ENCODE results near the gene MORN5.
A peak's percentile ranks its signal among the peaks of the same experiment; 100 is the strongest.

MORN5 gene

DNA sequence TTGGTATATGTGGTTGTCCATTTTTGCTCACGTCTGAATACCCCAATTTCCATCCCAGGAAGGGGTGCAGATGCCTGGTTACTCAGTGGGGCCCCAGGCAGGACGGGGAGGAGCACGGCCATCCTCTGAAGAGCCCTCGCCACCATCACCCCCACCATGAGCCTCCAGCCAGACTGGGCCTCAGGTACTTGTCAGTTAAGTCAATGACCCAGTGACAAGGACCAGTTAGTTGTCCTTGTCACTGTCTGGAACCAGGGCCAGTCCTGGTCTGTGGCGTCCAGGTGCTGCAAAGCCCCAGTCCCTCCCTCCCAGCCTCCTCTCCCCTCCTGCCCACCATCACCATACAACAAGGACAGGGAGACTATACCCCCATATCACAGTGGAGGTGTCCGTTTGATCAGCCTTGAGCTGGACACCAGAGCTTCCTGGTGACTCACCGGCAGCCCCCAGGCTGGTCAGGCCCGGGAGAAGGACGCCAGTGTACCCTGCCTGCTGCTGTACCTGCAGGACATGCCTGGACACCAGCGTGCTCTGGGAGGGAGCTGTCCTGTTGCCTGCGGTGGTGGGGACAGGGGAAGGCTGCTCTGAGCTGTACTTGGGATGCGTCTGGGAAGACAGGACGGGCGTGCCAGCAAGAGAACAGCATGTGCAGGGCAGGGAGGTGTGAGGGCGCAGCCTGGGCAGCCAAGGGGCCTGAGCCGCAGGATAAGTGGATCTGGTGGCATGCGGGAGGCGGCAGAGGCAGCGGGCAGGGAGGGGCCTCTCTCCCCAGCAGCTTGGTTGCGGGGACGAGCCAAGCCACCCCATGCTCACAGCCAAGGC is 34.0 kb upstream of the MORN5 start:
- H3K4me3 ChIP-seq (ENCODE audit: low read length), result peak overlapping the region; percentile 48
- DNase-seq (ENCODE audit: low read depth), result no peak
- TF ChIP-seq, protein P1, sequence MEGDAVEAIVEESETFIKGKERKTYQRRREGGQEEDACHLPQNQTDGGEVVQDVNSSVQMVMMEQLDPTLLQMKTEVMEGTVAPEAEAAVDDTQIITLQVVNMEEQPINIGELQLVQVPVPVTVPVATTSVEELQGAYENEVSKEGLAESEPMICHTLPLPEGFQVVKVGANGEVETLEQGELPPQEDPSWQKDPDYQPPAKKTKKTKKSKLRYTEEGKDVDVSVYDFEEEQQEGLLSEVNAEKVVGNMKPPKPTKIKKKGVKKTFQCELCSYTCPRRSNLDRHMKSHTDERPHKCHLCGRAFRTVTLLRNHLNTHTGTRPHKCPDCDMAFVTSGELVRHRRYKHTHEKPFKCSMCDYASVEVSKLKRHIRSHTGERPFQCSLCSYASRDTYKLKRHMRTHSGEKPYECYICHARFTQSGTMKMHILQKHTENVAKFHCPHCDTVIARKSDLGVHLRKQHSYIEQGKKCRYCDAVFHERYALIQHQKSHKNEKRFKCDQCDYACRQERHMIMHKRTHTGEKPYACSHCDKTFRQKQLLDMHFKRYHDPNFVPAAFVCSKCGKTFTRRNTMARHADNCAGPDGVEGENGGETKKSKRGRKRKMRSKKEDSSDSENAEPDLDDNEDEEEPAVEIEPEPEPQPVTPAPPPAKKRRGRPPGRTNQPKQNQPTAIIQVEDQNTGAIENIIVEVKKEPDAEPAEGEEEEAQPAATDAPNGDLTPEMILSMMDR (conservative IDR thresholded peaks at IDR 0.05; ENCODE audit: low read depth, low read length), result no peak

DNA sequence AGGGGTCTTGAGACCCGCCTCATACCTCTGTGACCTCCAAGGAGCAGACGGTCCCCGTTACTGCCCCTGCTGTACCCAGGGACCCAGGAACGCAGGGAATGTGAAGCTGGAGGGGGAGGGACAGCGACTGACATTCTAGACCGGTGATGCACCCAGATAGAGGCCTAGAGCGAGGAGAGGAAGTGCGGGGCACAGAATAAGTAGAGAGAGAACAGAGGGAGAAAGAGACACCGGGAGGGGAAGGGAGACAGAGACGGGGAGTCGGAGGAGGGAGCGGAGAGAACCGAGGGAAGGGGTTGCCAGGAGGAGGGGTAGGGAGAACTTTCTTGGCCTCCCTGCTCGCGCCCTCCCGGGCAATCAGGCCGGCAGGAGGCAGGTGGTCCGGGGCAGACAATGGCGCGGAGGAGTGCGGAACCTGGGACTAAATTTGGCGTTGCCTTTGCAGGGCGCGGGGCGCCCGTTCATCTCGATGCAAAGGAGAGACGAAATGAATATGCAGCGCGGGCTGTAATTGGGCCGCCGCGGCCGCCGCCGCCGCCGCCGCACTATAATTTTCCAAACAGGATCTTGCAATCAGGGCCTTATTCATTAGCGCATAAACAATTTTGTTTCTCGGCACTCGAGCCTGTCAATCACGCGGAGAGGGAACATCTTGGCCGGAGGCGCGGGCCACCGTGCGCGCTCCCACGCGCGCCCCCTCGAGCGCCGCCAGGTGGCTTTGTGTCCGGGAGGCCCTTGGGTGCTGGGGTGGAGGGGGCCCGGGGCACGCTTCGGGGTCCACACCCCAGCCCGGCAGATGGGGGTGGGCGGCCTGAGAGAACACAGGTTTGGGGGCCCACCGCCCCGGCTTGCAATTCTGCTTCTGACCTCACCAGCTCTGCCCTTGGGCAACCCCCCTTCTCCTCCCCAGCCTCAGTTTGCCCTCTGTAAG is 33.1 kb upstream of the MORN5 start:
- no peak for DNase-seq (ENCODE audit: low read depth)
- TF ChIP-seq, protein P1 (conservative IDR thresholded peaks at IDR 0.05; ENCODE audit: low read depth, low read length), result no peak
- peak overlapping the region; percentile 48 for H3K4me3 ChIP-seq (ENCODE audit: low read length)

DNA sequence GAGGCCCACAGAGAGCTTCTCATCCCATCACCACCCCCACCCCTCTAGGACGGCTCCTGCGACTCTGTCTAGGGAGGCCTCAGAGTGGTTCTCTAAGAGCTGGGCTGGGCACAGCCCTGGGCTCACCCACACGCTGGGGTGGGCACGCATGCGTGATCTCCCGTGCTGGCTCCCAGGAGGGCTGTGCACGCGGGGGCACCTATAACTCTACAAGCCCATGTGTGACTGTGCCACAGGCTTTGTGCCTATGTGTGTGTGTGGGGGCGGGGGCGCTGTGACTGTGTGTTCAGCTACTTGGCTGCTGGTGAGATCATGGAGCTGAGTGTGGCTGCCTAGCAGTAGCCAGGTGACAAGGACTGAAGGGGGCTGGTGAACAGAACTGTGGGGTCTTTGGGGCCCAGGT is 32.3 kb upstream of the MORN5 start:
- no peak for DNase-seq (ENCODE audit: low read depth)
- no peak overlapping the region for H3K4me3 ChIP-seq (ENCODE audit: low read length)
- TF ChIP-seq, protein P1 (conservative IDR thresholded peaks at IDR 0.05; ENCODE audit: low read depth, low read length), result no peak

DNA sequence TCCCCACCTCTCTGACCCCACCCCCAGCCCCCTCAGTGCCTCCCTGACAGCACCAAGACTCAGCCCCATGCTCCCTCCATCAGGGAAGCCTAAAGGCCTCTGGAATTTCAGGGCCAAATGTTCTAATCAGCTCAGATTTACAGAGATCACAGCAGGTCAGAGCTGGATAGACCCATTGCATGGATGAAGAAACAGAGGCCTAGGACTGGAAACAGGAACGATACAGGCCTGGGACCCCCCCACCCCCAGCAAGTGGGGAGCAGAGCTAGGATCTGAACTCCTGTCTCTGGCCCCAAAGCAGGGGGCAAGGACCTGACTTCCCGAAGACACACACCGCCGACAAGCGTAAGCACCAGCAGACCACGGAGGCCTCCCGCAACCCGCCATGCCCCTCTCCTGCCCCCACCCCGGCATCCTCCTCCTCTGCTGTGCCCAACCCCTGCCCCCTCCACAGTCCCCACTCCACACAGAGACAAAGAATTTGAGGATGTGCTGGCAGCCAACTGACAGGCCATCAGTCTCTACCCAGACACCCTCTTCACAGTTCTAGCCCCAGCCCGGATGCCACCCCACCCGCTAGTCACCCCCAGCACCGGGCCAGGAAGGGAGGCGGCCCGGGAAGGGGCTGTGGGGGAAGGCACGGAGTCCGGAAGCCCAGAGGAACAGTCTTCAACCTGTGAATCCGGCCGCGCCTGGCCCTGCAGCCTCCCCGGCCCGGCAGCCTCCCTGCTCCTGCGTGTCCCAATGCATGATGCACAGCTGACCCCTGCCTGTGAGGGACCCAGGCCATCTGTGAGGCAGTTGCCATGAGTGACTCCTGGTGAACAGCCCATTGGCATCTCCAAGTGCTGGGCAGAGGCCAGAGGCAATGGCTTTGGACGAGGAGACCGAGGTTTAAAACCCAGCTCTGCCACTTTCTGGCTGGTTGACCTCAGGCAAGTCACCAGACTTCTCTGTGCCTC is 31.4 kb upstream of the MORN5 start:
- TF ChIP-seq, protein P1 (conservative IDR thresholded peaks at IDR 0.05; ENCODE audit: low read depth, low read length), result no peak
- no peak for DNase-seq (ENCODE audit: low read depth)
- H3K4me3 ChIP-seq (ENCODE audit: low read length), result no peak overlapping the region

DNA sequence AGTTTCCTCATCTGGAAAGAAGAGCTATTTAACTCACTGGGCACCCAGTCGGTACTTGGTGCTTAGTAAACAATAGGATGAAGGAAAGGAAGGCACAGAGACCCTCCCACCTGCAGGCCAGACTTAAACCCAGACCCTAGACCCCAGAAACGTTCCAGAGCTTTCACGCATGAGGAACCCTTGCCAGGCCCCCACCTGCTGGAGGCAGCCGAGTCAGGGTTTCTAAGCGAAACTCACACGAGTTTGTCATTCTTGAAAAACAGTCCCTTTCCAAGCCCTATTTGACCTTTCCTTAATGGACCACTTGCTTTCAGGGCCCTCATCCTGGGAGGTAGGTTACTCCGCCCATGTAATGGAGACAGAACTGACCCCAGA is 30.8 kb upstream of the MORN5 start:
- no peak for DNase-seq (ENCODE audit: low read depth)
- no peak overlapping the region for H3K4me3 ChIP-seq (ENCODE audit: low read length)
- TF ChIP-seq, protein P1 (conservative IDR thresholded peaks at IDR 0.05; ENCODE audit: low read depth, low read length), result no peak

DNA sequence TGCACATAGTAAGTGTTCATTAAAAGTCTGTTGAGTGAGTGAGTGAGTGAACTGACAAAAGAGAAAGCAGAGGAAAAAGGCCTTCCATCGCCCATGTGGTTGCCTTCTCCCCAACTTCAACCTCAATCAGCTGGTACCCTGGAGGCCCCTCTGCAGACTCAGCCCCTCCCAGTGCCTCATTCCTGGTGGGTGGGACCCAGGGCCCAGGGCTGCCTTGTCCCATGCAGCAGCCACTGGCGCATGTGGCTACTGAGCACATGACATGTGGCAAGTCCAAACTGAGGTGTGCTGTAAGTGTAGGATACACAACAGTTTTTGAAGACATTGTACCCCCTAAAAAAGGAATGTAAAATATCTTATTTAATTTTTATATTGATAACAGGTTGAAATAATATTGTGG is 29.7 kb upstream of the MORN5 start:
- no peak overlapping the region for H3K4me3 ChIP-seq (ENCODE audit: low read length)
- TF ChIP-seq, protein P1 (conservative IDR thresholded peaks at IDR 0.05; ENCODE audit: low read depth, low read length), result no peak
- DNase-seq (ENCODE audit: low read depth), result no peak
